Fibroblast of lung (primary cell): ENCODE results near the gene NCKAP5. TPM values are rescaled to one million over a fixed set of nuclear protein-coding genes. Genes with fewer than 3 reads are reported as not detected.

Source experiments
- DNase-seq, 2 donors: peaks; one replicate each; pipeline versions ENCODE4 v3.0.0 to v3.0.0-alpha.2; 2010; ENCODE audit warnings: low read depth in 2 of 2
- H2AFZ ChIP-seq: 2 replicates; pipeline ENCODE4 v1.5.1; 2012; ENCODE audit warnings: low read length, control low read depth, inconsistent platforms
- H3K27ac ChIP-seq: 2 replicates; pipeline ENCODE4 v1.5.1; 2011; ENCODE audit warnings: low read length, control low read depth; ENCODE audit not compliant: insufficient read depth
- H3K27me3 ChIP-seq: 2 replicates; pipeline ENCODE4 v1.5.1; 2011; ENCODE audit warnings: mild to moderate bottlenecking, low read length; ENCODE audit not compliant: control insufficient read depth, insufficient read depth
- H3K36me3 ChIP-seq: 2 replicates; pipeline ENCODE4 v1.5.1; 2011; ENCODE audit warnings: low read length; ENCODE audit not compliant: control insufficient read depth, insufficient read depth
- H3K4me1 ChIP-seq: 2 replicates; pipeline ENCODE4 v1.5.1; 2011; ENCODE audit warnings: low read length; ENCODE audit not compliant: control insufficient read depth, insufficient read depth; ENCODE audit errors: extremely low read depth
- H3K4me2 ChIP-seq: 2 replicates; pipeline ENCODE4 v1.5.1; 2011; ENCODE audit warnings: low read length, control low read depth; ENCODE audit not compliant: insufficient read depth; ENCODE audit errors: extremely low read depth
- H3K4me3 ChIP-seq, 4 experiments: fragments of 200-600 bp in 1 of 4; sonication (generic) in 1 of 4; replicated peaks in 1 of 4; 2 replicates each; pipeline ENCODE4 v1.5.1; 2011 to 2016; ENCODE audit warnings: low read length in 4 of 4, low read depth in 3 of 4, mild to moderate bottlenecking in 3 of 4, control low read depth in 2 of 4, inconsistent platforms in 1 of 4, mixed read lengths in 1 of 4; ENCODE audit not compliant: insufficient read depth in 1 of 4; ENCODE audit errors: control extremely low read depth in 1 of 4
- H3K79me2 ChIP-seq: 2 replicates; pipeline ENCODE4 v1.5.1; 2012; ENCODE audit warnings: mild to moderate bottlenecking, low read length, inconsistent platforms; ENCODE audit not compliant: control insufficient read depth, insufficient read depth
- H3K9ac ChIP-seq: 2 replicates; pipeline ENCODE4 v1.5.1; 2011; ENCODE audit warnings: mild to moderate bottlenecking, low read length, control low read depth; ENCODE audit not compliant: insufficient read depth
- H3K9me3 ChIP-seq: 2 replicates; pipeline ENCODE4 v1.5.1; 2012; ENCODE audit warnings: low read depth, low read length; ENCODE audit not compliant: control insufficient read depth, insufficient read depth
- H4K20me1 ChIP-seq: 2 replicates; pipeline ENCODE4 v1.5.1; 2011; ENCODE audit warnings: low read length; ENCODE audit not compliant: control insufficient read depth, insufficient read depth; ENCODE audit errors: extremely low read depth
- EZH2 ChIP-seq: IDR thresholded peaks from 2 replicates; pipeline ENCODE4 v1.5.1; 2012; ENCODE audit warnings: low read length, control low read depth, mild to moderate bottlenecking; ENCODE audit errors: missing control alignments
- polyA plus RNA-seq, 2 donors: library from polyadenylated mRNA; depleted of rRNA in 1 of 2; stranded (reverse) in 1 of 2; unstranded in 1 of 2; fragments of >200 nt; gene quantifications; 2 replicates each; pipeline ENCODE4 v1.2.1, GENCODE V29; 2011 to 2012; ENCODE audit warnings: missing spikeins in 1 of 2
- total RNA-seq: library from RNA; depleted of rRNA; stranded (reverse); fragments of >200 nt; gene quantifications from 2 replicates; pipeline ENCODE4 v1.2.1, GENCODE V29; 2014
- TF ChIP-seq, protein P1 (sequence below), 2 donors: IDR thresholded peaks in 1 of 2; conservative IDR thresholded peaks in 1 of 2; 1 replicate in 1 of 2; 2 replicates in 1 of 2; pipeline ENCODE4 v1.5.1; 2011 to 2012; ENCODE audit warnings: low read length in 2 of 2, control low read depth in 1 of 2, inconsistent platforms in 1 of 2, low read depth in 1 of 2, mild to moderate bottlenecking in 1 of 2

Gene NCKAP5
- total and polyA plus RNA-seq, 2 donors (not counting 1 experiment from before 2014, with no cell fraction given), result 2.6 to 6.2 TPM

DNA sequence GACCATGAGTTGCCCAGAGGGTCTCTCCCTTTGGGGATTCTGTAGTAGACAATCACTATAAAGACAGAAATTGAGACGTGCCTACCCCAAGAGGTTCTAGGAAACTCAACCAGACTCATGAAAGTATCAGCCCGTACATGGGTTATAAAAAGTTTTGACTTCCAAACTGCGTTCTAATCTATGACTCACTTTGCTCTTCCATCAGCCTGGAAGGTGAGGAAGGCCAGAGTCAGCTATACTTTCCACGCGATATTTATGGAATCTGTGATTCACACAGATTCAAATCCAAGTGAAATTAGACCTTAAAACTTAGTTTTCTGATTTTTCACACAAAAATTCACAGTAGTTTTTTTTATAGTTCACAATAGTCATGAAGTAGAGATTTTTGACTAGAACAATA is 890.6 kb downstream of the NCKAP5 start:
- Histone ChIP-seq H3K9ac (no peak overlapping the region), H4K20me1 (no peaks in the 10 kb centered on the region), H2AFZ (no peak overlapping the region), H3K9me3 (no peaks in the 10 kb centered on the region), H3K36me3 (no peaks in the 10 kb centered on the region), H3K79me2 (no peaks in the 10 kb centered on the region), H3K4me1 (no peaks in the 10 kb centered on the region), H3K27me3 (no peaks in the 10 kb centered on the region), H3K4me2 (no peak overlapping the region), H3K4me3 (no peak overlapping the region), H3K27ac (no peak overlapping the region)
- TF ChIP-seq EZH2, result no peak
- TF ChIP-seq, protein P1, sequence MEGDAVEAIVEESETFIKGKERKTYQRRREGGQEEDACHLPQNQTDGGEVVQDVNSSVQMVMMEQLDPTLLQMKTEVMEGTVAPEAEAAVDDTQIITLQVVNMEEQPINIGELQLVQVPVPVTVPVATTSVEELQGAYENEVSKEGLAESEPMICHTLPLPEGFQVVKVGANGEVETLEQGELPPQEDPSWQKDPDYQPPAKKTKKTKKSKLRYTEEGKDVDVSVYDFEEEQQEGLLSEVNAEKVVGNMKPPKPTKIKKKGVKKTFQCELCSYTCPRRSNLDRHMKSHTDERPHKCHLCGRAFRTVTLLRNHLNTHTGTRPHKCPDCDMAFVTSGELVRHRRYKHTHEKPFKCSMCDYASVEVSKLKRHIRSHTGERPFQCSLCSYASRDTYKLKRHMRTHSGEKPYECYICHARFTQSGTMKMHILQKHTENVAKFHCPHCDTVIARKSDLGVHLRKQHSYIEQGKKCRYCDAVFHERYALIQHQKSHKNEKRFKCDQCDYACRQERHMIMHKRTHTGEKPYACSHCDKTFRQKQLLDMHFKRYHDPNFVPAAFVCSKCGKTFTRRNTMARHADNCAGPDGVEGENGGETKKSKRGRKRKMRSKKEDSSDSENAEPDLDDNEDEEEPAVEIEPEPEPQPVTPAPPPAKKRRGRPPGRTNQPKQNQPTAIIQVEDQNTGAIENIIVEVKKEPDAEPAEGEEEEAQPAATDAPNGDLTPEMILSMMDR (conservative IDR thresholded peaks at IDR 0.05 in 1 of 2, IDR thresholded peaks at IDR 0.05 in 1 of 2; ENCODE audit: low read depth in 1 of 2, low read length in 2 of 2), result no peak
- DNase-seq, result peak in 1 of 2 donors; percentile 81

DNA sequence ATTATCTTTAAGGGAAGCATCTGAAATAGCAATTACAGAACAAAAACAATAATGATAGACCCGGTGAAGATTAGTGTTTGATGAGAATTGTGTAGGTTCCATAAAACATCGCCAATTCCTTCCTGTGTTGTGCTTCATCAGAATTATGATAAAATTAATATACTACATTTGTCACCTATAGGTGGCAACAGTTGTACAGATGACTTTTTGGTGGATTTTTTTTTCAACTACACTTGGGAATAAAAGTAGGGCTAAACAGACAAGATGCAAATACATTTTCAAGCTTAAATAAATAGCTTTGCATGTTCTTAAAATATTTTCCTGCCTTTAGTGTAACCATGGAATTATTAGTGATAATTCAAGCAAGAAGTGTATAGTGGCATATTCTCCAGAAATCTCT is 891.3 kb downstream of the NCKAP5 start:
- Histone ChIP-seq H3K79me2 (no peaks in the 10 kb centered on the region), H3K9me3 (no peaks in the 10 kb centered on the region), H3K9ac (no peak overlapping the region), H3K36me3 (no peaks in the 10 kb centered on the region), H3K4me2 (no peak overlapping the region), H2AFZ (no peak overlapping the region), H3K27me3 (no peaks in the 10 kb centered on the region), H3K27ac (no peak overlapping the region), H3K4me1 (no peaks in the 10 kb centered on the region), H4K20me1 (no peaks in the 10 kb centered on the region), H3K4me3 (no peak overlapping the region)
- DNase-seq, result peak in 1 of 2 donors; percentile 25
- TF ChIP-seq, protein P1 (conservative IDR thresholded peaks at IDR 0.05 in 1 of 2, IDR thresholded peaks at IDR 0.05 in 1 of 2; ENCODE audit: low read depth in 1 of 2, low read length in 2 of 2), result peak in 1 of 2 donors; percentile 15
- no peak for TF ChIP-seq EZH2

DNA sequence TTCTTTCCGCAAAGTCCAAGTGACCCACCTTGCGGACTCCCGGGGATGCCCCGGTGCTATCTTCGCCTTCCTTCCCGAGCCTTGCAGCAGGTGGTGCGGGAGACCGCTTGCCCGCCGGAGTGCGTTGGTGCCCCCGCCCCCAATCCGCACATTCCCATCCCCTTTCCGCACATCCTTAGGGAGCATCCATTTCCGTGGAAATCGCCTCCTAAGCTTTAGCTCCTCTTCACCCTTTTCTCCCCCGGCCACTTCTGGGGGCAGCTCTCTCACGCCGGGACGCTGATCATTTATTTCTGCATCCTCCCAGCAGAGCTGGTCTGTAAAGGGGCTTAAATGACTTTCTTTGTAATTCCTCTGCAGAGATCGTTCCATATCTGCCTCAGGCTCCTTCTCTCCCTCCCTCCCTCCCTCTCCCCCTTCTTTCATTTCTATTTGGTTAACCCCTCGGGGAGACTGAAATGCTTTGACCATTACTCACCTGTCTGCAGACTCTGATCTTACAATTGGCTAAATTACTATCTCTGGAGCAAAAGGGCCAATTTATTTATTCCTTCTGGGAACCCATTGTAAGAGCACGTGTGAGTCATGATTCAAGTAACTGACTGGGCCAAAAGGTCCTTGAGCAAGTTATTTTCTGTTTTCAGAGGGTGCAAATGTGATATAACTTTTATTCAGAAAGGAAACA is 897.0 kb downstream of the NCKAP5 start:
- peak overlapping the region in 2 of 4 experiments; percentile 45 to 52 for H3K4me3 ChIP-seq
- H3K27me3 ChIP-seq, result no peaks in the 10 kb centered on the region
- TF ChIP-seq, protein P1 (conservative IDR thresholded peaks at IDR 0.05 in 1 of 2, IDR thresholded peaks at IDR 0.05 in 1 of 2; ENCODE audit: low read depth in 1 of 2, low read length in 2 of 2), result no peak
- no peak for TF ChIP-seq EZH2
- H3K4me1 ChIP-seq, result peaks cover 7% of the 10 kb centered on the region
- no peak overlapping the region for H3K27ac ChIP-seq
- no peaks in the 10 kb centered on the region for H3K9me3 ChIP-seq
- peak overlapping the region; percentile 82 for H3K4me2 ChIP-seq
- DNase-seq, result peak; percentile 77 to 97
- no peak overlapping the region for H3K9ac ChIP-seq
- H2AFZ ChIP-seq, result no peak overlapping the region
- no peaks in the 10 kb centered on the region for H4K20me1 ChIP-seq
- no peaks in the 10 kb centered on the region for H3K79me2 ChIP-seq
- no peaks in the 10 kb centered on the region for H3K36me3 ChIP-seq
